ENCODE results near the gene FRMPD2. TPM values are rescaled to one million over a fixed set of nuclear protein-coding genes. Genes with fewer than 3 reads are reported as not detected.

FRMPD2 gene
- total and polyA plus RNA-seq, 2 donors from 2014 or later, result 0.34 to 0.47 TPM

DNA sequence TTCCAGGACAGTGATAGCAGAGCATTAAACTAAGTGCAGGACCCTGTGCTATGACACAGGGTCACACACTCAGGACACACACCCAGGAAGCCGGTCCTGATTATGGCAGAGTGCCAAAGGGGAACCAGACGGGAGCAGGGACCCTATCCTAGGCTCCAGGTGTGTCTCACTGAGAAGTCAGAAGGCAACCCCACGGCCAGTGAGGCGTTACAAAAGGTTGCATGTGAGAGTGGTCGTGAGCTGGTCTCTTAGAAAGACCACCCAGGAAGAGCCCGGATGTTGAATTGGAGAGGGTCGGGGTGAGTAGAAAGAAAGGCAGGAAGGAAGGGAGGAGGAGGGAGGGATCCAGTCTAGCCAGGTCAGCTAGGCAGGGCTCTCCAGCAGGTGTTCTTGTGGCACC is 31.0 kb downstream of the FRMPD2 start:
- Histone ChIP-seq H3K4me3 (ENCODE audit: low read length in 3 of 3) (no peak overlapping the region), H3K27me3 (ENCODE audit: control insufficient read depth, insufficient read depth, low read length) (no peaks in the 10 kb centered on the region), H3K9me3 (ENCODE audit: control insufficient read depth in 2 of 3, insufficient read depth in 1 of 3, low read length in 3 of 3) (no peaks in the 10 kb centered on the region), H3K4me1 (ENCODE audit: control insufficient read depth in 2 of 3, insufficient read depth in 2 of 3, low read depth in 1 of 3, low read length in 3 of 3) (no peaks in the 10 kb centered on the region), H3K27ac (ENCODE audit: low read depth in 2 of 2, low read length in 2 of 2) (no peak overlapping the region), H3K9ac (ENCODE audit: low read length in 3 of 3) (no peak overlapping the region), H3K36me3 (ENCODE audit: control insufficient read depth in 2 of 3, insufficient read depth in 3 of 3, low read length in 3 of 3) (no peaks in the 10 kb centered on the region)
- intact Hi-C loops (cut with DNase I), result no loop called here
- DNase-seq (peak in 1 of 5 donors; percentile 18), FAIRE-seq (no peak)
- TF ChIP-seq CTCF (IDR thresholded peaks at IDR 0.05; ENCODE audit: borderline replicate concordance, extremely low read depth, insufficient read depth), result no peak

DNA sequence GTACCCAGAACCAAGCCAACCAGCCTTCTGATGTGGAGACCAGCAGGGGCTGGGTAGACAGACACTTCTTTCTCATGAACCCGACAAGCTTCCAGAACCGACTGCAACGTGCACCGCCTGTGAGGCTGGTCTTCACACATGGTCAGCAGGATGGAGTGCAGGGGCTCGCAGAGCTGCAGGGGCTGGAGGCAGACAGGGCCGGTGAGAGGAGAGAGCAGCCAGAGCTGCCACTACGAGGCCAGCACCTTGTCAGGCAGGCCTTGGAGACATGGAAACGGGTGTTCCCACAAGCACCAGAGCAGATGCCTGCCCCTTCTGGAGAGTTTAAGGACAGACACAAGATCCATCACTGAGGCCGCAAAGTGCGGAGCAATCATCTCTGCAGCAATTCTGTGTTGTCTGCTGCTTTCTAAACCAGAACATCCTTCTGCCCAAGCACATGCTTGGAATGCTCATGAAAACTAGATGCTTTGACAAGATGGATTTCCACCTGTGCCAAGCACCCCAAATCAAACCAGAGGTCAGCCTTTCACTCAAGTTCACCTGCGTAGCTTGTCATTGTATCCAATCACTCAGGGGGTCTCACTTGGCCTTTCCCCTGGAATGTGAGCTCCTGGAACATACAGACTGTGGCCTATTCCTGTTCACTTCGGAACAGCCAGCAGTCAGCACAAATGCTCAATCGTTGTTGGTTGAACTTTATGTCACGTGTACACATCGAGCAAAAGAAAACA is 32.2 kb downstream of the FRMPD2 start:
- no peak for TF ChIP-seq CTCF (IDR thresholded peaks at IDR 0.05; ENCODE audit: borderline replicate concordance, extremely low read depth, insufficient read depth)
- Histone ChIP-seq H3K9me3 (ENCODE audit: control insufficient read depth in 2 of 3, insufficient read depth in 1 of 3, low read length in 3 of 3) (no peaks in the 10 kb centered on the region), H3K27ac (ENCODE audit: low read depth in 2 of 2, low read length in 2 of 2) (no peak overlapping the region), H3K9ac (ENCODE audit: low read length in 3 of 3) (no peak overlapping the region), H3K27me3 (ENCODE audit: control insufficient read depth, insufficient read depth, low read length) (no peaks in the 10 kb centered on the region), H3K36me3 (ENCODE audit: control insufficient read depth in 2 of 3, insufficient read depth in 3 of 3, low read length in 3 of 3) (no peaks in the 10 kb centered on the region), H3K4me1 (ENCODE audit: control insufficient read depth in 2 of 3, insufficient read depth in 2 of 3, low read depth in 1 of 3, low read length in 3 of 3) (no peaks in the 10 kb centered on the region), H3K4me3 (ENCODE audit: low read length in 3 of 3) (no peak overlapping the region)
- FAIRE-seq, result no peak
- no peak for DNase-seq
- intact Hi-C loops (cut with DNase I), result no loop called here

DNA sequence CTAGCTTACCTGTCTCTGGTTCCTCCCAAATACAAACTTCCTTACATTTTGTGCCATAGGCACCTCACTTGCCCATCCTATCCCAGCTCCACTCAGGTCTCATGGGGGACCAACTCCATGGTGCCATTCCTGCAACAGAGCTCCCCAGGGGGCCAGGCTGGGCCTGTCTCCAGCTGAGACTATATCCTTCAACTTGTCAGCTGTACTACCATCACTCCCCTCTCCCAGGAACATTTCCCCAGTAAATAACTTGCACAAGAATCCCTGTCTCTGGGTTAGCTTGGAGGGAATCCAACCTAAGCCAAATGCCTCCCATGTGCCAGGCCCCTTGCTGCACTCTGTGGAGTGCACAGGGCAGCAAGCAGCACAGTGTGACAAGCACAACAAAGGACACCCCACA is 33.2 kb downstream of the FRMPD2 start:
- no peak overlapping the region for H3K9ac ChIP-seq (ENCODE audit: low read length in 3 of 3)
- no peaks in the 10 kb centered on the region for H3K9me3 ChIP-seq (ENCODE audit: control insufficient read depth in 2 of 3, insufficient read depth in 1 of 3, low read length in 3 of 3)
- no peak overlapping the region for H3K27ac ChIP-seq (ENCODE audit: low read depth in 2 of 2, low read length in 2 of 2)
- intact Hi-C loops (cut with DNase I), result no loop called here
- no peaks in the 10 kb centered on the region for H3K4me1 ChIP-seq (ENCODE audit: control insufficient read depth in 2 of 3, insufficient read depth in 2 of 3, low read depth in 1 of 3, low read length in 3 of 3)
- no peaks in the 10 kb centered on the region for H3K27me3 ChIP-seq (ENCODE audit: control insufficient read depth, insufficient read depth, low read length)
- DNase-seq, result no peak
- H3K4me3 ChIP-seq (ENCODE audit: low read length in 3 of 3), result no peak overlapping the region
- no peak for TF ChIP-seq CTCF (IDR thresholded peaks at IDR 0.05; ENCODE audit: borderline replicate concordance, extremely low read depth, insufficient read depth)
- H3K36me3 ChIP-seq (ENCODE audit: control insufficient read depth in 2 of 3, insufficient read depth in 3 of 3, low read length in 3 of 3), result no peaks in the 10 kb centered on the region
- no peak for FAIRE-seq

DNA sequence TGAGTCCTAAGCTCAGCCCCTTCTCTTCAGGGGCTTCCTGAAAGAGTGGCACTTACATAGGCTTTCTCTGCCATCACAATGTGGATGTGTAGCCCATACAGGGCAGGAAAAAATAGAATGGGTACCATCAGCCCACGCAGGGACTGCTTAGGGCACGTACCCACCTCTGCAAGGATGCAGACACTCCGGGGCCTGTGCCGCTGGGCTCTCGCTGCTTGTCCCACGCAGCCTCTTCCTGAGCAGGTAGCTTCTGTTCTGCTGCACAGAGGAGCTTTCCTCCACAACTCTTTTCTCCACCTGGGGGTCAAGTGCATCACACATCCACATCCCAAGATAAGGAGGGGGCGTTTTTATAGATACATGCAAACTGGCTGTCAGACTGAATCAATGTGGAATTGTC is 34.3 kb downstream of the FRMPD2 start:
- Histone ChIP-seq H3K36me3 (ENCODE audit: control insufficient read depth in 2 of 3, insufficient read depth in 3 of 3, low read length in 3 of 3) (no peaks in the 10 kb centered on the region), H3K27ac (ENCODE audit: low read depth in 2 of 2, low read length in 2 of 2) (no peak overlapping the region), H3K9me3 (ENCODE audit: control insufficient read depth in 2 of 3, insufficient read depth in 1 of 3, low read length in 3 of 3) (no peaks in the 10 kb centered on the region), H3K27me3 (ENCODE audit: control insufficient read depth, insufficient read depth, low read length) (no peaks in the 10 kb centered on the region), H3K4me1 (ENCODE audit: control insufficient read depth in 2 of 3, insufficient read depth in 2 of 3, low read depth in 1 of 3, low read length in 3 of 3) (no peaks in the 10 kb centered on the region), H3K4me3 (ENCODE audit: low read length in 3 of 3) (no peak overlapping the region), H3K9ac (ENCODE audit: low read length in 3 of 3) (no peak overlapping the region)
- intact Hi-C loops (cut with DNase I), result no loop called here
- no peak for DNase-seq
- FAIRE-seq, result no peak
- TF ChIP-seq CTCF (IDR thresholded peaks at IDR 0.05; ENCODE audit: borderline replicate concordance, extremely low read depth, insufficient read depth), result no peak
